IMR-90 (cell line): ENCODE measurements around the gene LCTL.

Experiments used
- CTCF ChIP-seq: conservative IDR thresholded peaks from 2 replicates; pipeline ENCODE4 v1.5.1; 2012; ENCODE audit warnings: mild to moderate bottlenecking, low read depth, low read length, improper control_type of control experiment
- RAD21 ChIP-seq: IDR thresholded peaks from 2 replicates; pipeline ENCODE4 v1.6.1; 2012; ENCODE audit warnings: low read length, improper control_type of control experiment

GRCh38 chr15:66560856-66561525 is 4.8 kb downstream of the LCTL start:
- TF ChIP-seq CTCF (no peak), RAD21 (no peak)
